Measurements from ENCODE around the gene ZCCHC4.

- no peak for TF ChIP-seq CTCF (conservative IDR thresholded peaks at IDR 0.05 in 1 of 2, IDR thresholded peaks at IDR 0.05 in 1 of 2; ENCODE audit: extremely low read depth in 1 of 2, insufficient read depth in 1 of 2, low read depth in 1 of 2, low read length in 2 of 2)
- no peak for TF ChIP-seq EZH2 (IDR thresholded peaks at IDR 0.05; ENCODE audit: borderline replicate concordance, low read length)
Measured at GRCh38 chr4:25406081-25406692, 93.6 kb downstream of the ZCCHC4 start.
